ENCODE data around the gene OR2M2. TPM values are rescaled to one million over a fixed set of nuclear protein-coding genes. Genes with fewer than 3 reads are reported as not detected.

The OR2M2 gene, protein sequence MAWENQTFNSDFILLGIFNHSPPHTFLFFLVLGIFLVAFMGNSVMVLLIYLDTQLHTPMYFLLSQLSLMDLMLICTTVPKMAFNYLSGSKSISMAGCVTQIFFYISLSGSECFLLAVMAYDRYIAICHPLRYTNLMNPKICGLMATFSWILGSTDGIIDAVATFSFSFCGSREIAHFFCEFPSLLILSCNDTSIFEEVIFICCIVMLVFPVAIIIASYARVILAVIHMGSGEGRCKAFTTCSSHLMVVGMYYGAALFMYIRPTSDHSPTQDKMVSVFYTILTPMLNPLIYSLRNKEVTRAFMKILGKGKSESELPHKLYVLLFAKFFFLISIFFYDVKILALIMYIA
- not detected in 5 replicates for total RNA-seq (2022; extraction: Qiagen RNA extraction; ENCODE audit: low read depth)

DNA sequence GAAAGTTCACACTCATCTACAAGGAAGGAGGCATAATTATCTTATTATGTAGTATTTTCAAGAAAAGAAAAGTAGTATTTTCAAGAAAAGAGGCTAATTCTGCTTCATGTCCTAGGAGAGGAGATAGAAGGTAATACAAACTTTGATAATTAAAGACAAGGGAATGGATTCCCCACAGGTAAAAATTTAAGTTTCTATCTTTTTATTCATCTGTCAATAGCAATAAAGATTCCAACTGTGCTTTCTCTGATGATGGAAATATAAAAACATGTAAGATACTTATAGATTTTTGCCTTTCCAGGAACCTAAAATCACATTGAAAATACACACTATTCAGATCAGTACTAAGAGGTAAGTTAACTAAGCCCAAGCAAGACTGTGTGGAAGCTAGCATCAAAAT is at the start of gene OR2M2:
Gene OR2M2, plus strand, starts transcription at position 301 of the 400 bp plus-strand sequence. CDS start 5,165 bp downstream, outside the sequence.

DNA sequence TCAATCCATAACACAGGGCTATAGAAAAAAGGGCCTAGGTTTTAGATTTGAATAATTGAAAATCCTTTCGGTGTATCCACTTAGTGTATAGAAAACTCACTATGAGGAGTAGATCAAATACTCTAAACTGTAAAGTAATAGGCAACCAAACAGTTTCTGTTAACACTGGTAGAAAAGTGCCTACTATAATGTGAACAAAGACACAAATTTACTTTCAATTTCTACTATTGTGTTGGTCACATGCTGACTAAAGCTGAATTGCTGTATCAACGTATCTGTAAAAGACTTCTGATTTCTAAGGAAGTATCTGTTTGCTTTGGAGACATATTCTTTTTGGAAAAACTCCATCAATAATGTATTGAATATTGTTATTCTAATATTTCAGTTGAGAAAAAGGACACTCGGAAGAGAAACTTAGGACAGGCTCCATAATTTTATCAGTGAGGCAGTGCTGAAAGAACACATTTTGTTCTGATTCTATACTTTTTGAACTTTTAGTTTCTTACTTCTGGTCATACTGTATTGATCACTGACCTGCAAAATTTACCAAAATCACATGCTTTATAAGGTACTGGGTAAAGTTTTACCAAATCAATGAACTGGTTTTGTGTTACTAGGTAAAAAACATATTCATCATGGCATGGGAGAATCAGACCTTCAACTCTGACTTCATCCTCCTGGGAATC is 30.0 kb upstream of the OR2M2 start, which contains the start of gene OR2M5:
Gene OR2M5, plus strand, starts transcription at position 636 of the 686 bp plus-strand sequence. Its CDS starts 0 bp downstream, at position 636.

DNA sequence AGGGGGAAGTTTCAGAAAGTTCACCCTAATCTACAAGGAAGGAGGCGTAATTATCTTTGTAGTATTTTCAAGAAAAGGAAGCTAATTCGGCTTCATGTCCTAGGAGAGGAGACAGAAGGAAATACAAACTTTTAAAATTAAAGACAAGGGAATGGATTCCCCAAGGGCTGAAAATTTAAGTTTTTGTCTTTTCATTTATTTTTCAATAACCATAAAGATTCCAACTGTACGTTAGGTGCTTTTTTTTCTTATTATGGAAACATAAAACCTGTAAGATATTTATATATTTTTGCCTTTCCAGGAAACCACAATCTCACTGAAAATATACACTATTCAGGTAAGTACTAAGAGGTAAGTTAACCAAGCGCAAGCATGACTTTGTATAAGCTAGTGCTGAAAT is 22.3 kb downstream of the OR2M2 start, which contains the start of gene OR2M3:
Gene OR2M3, plus strand, starts transcription at position 301 of the 400 bp plus-strand sequence. CDS start 5,803 bp downstream, outside the sequence.

Other genes starting within 250 kb of the OR2M2 start
- gene OR2AJ1, start 249.9 kb upstream of the OR2M2 start, total RNA-seq (2022; extraction: Qiagen RNA extraction; ENCODE audit: low read depth): not detected in 5 replicates
- gene OR2L8, start 226.0 kb upstream of the OR2M2 start, total RNA-seq (2022; extraction: Qiagen RNA extraction; ENCODE audit: low read depth): not detected in 5 replicates
- gene OR2AK2, start 209.6 kb upstream of the OR2M2 start, total RNA-seq (2022; extraction: Qiagen RNA extraction; ENCODE audit: low read depth): not detected in 5 replicates
- not detected in 5 replicates for gene OR2L5, start 161.2 kb upstream of the OR2M2 start, total RNA-seq (2022; extraction: Qiagen RNA extraction; ENCODE audit: low read depth)
- gene OR2L2, start 144.8 kb upstream of the OR2M2 start, total RNA-seq (2022; extraction: Qiagen RNA extraction; ENCODE audit: low read depth): not detected in 5 replicates
- not detected in 5 replicates for gene OR2L3, start 128.0 kb upstream of the OR2M2 start, total RNA-seq (2022; extraction: Qiagen RNA extraction; ENCODE audit: low read depth)
- gene OR2L13, start 79.6 kb upstream of the OR2M2 start, total RNA-seq (2022; extraction: Qiagen RNA extraction; ENCODE audit: low read depth): not detected in 5 replicates
- gene OR2M5, start 29.7 kb upstream of the OR2M2 start, total RNA-seq (2022; extraction: Qiagen RNA extraction; ENCODE audit: low read depth): not detected in 5 replicates
- not detected in 5 replicates for gene OR2M3, start 22.4 kb downstream of the OR2M2 start, total RNA-seq (2022; extraction: Qiagen RNA extraction; ENCODE audit: low read depth)
- not detected in 5 replicates for gene OR2M4, start 56.6 kb downstream of the OR2M2 start, total RNA-seq (2022; extraction: Qiagen RNA extraction; ENCODE audit: low read depth)
- gene OR2T33, start 103.2 kb downstream of the OR2M2 start, total RNA-seq (2022; extraction: Qiagen RNA extraction; ENCODE audit: low read depth): not detected in 5 replicates
- not detected in 5 replicates for gene OR2T12, start 128.6 kb downstream of the OR2M2 start, total RNA-seq (2022; extraction: Qiagen RNA extraction; ENCODE audit: low read depth)
- not detected in 5 replicates for gene OR2M7, start 149.7 kb downstream of the OR2M2 start, total RNA-seq (2022; extraction: Qiagen RNA extraction; ENCODE audit: low read depth)
- not detected in 5 replicates for gene OR14C36, start 174.0 kb downstream of the OR2M2 start, total RNA-seq (2022; extraction: Qiagen RNA extraction; ENCODE audit: low read depth)
- not detected in 5 replicates for gene OR2T4, start 186.8 kb downstream of the OR2M2 start, total RNA-seq (2022; extraction: Qiagen RNA extraction; ENCODE audit: low read depth)
- gene OR2T6, start 200.9 kb downstream of the OR2M2 start, total RNA-seq (2022; extraction: Qiagen RNA extraction; ENCODE audit: low read depth): not detected in 5 replicates
- not detected in 5 replicates for gene OR2T1, start 228.2 kb downstream of the OR2M2 start, total RNA-seq (2022; extraction: Qiagen RNA extraction; ENCODE audit: low read depth)